DMS79 (cell line): Measurements from ENCODE around the gene FAM204A.

Experiments
- DNase-seq: peaks from one replicate; lab custom pipeline; 2025; lab: John Stamatoyannopoulos, UW

Gene FAM204A

GRCh38 chr10:118330295-118331076 lies 11.6 kb downstream of the FAM204A start:
- no peak for DNase-seq

- DNase-seq = no peak
These were observed 18.0 kb downstream of the FAM204A start for GRCh38 chr10:118324140-118324539.

- DNase-seq = no peak
These were observed 20.2 kb downstream of the FAM204A start for GRCh38 chr10:118321724-118322575.

- DNase-seq = no peak
These were observed 26.5 kb downstream of the FAM204A start for GRCh38 chr10:118315629-118316028.

- DNase-seq = no peak
These were observed 27.2 kb downstream of the FAM204A start for GRCh38 chr10:118314882-118315281.

GRCh38 chr10:118311505-118311904 lies 30.6 kb downstream of the FAM204A start:
- no peak for DNase-seq

GRCh38 chr10:118310822-118311221 lies 31.3 kb downstream of the FAM204A start:
- no peak for DNase-seq

- no peak for DNase-seq
These were observed 32.2 kb downstream of the FAM204A start for GRCh38 chr10:118309911-118310310.

- DNase-seq = no peak
These were observed 33.5 kb downstream of the FAM204A start for GRCh38 chr10:118308664-118309063.

GRCh38 chr10:118307859-118308258 lies 34.3 kb downstream of the FAM204A start:
- DNase-seq = no peak

GRCh38 chr10:118307220-118307619 lies 34.9 kb downstream of the FAM204A start:
- no peak for DNase-seq

- no peak for DNase-seq
These were observed 36.4 kb downstream of the FAM204A start for GRCh38 chr10:118305730-118306129.

GRCh38 chr10:118304521-118304920 lies 37.6 kb downstream of the FAM204A start:
- no peak for DNase-seq

- no peak for DNase-seq
These were observed 40.9 kb downstream of the FAM204A start for GRCh38 chr10:118301211-118301610.

- DNase-seq = no peak
These were observed 41.8 kb downstream of the FAM204A start for GRCh38 chr10:118300320-118300719.

- no peak for DNase-seq
These were observed 43.3 kb downstream of the FAM204A start for GRCh38 chr10:118298787-118299186.

- no peak for DNase-seq
These were observed 51.0 kb downstream of the FAM204A start for GRCh38 chr10:118291122-118291521.

GRCh38 chr10:118290471-118290995 lies 51.6 kb downstream of the FAM204A start:
- no peak for DNase-seq

- DNase-seq = no peak
These were observed 54.9 kb downstream of the FAM204A start for GRCh38 chr10:118287076-118287806.

- DNase-seq = no peak
These were observed 55.9 kb downstream of the FAM204A start for GRCh38 chr10:118286051-118286838.

GRCh38 chr10:118282670-118283069 lies 59.5 kb downstream of the FAM204A start:
- DNase-seq = no peak
